ENCODE data around the gene ME3.

- no peak for TF ChIP-seq GATA3 (IDR thresholded peaks at IDR 0.05; ENCODE audit: low read depth, low read length)
- TF ChIP-seq GATA2 (IDR thresholded peaks at IDR 0.05; ENCODE audit: low read depth, low read length), result no peak
Observed at GRCh38 chr11:86510097-86510496, 162.3 kb downstream of the ME3 start.

Data from SH-SY5Y (cell line).